ENCODE data around the gene SLC35F5. TPM values are rescaled to one million over a fixed set of nuclear protein-coding genes. Genes with fewer than 3 reads are reported as not detected.
A peak's percentile ranks its signal among the peaks of the same experiment; 100 is the strongest.
"Not testable (repeated sequence)": the region's sequence is repeated elsewhere in the genome, so short reads cannot be mapped to it uniquely, and the experiment has no call there.

Gene SLC35F5
- polyA plus RNA-seq, 3 donors from 2014 or later, result 10.4 to 11.9 (median 10.5) TPM

GRCh38 chr2:113724010-113724409 is 32.4 kb downstream of the SLC35F5 start:
- Mint-ChIP-seq H3K36me3 (peaks cover 16 to 35% (median 20%) of the 10 kb centered on the region in 3 donors), H3K27ac (peak overlapping the region in 5 of 6 donors; percentile 13 to 81 (median 68)), H3K4me3 (peak overlapping the region in 1 of 5 donors; percentile 2)

DNA sequence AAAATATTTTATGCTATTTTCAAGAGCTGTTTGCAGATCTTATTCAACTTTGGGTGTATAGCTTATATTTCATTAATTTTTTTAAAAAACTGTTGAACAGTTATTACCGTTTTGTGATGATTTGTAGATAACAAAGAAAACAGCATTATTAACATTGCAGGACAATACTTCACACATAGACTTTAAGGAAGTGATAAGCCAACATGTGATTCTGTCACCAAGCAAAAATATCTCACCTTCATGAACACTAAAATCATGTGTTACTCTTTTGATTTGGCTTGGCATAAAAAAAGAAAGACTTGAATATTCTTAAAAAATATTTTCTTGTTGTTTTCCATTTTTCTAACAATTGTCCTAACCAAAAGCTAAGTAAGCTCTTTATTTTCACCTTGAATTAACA is 33.0 kb downstream of the SLC35F5 start:
- no peak for DNase-seq
- Mint-ChIP-seq H3K9me3 (no peaks in the 10 kb centered on the region), H3K27me3 (ENCODE audit: low read depth in 3 of 3) (peaks cover 0 to 3% (median 0%) of the 10 kb centered on the region in 3 donors), H3K4me3 (peak overlapping the region in 1 of 5 donors; percentile 2), H3K4me1 (peaks cover 14 to 21% of the 10 kb centered on the region in 2 donors), H3K27ac (peak overlapping the region in 5 of 6 donors; percentile 13 to 76 (median 51)), H3K36me3 (peaks cover 14 to 35% (median 22%) of the 10 kb centered on the region in 3 donors)

More at GRCh38 chr2:113724010-113724409, 32.4 kb downstream of the SLC35F5 start:
- peaks cover 14 to 21% of the 10 kb centered on the region in 2 donors for H3K4me1 Mint-ChIP-seq
- no peaks in the 10 kb centered on the region for H3K9me3 Mint-ChIP-seq
- H3K27me3 Mint-ChIP-seq (ENCODE audit: low read depth in 3 of 3), result peaks cover 0 to 3% (median 0%) of the 10 kb centered on the region in 3 donors
- no peak for DNase-seq

- Mint-ChIP-seq H3K9me3 (no peaks in the 10 kb centered on the region), H3K4me3 (no peak overlapping the region), H3K27me3 (ENCODE audit: low read depth in 3 of 3) (no peaks in the 10 kb centered on the region), H3K36me3 (peaks cover 12 to 38% (median 18%) of the 10 kb centered on the region in 3 donors), H3K27ac (no peak overlapping the region), H3K4me1 (peaks cover 14 to 21% of the 10 kb centered on the region in 2 donors)
- DNase-seq, result no peak
These were observed 36.3 kb downstream of the SLC35F5 start for GRCh38 chr2:113720167-113720566.

GRCh38 chr2:113716291-113716690 is 40.2 kb downstream of the SLC35F5 start:
- no peaks in the 10 kb centered on the region for H3K27me3 Mint-ChIP-seq (ENCODE audit: low read depth in 3 of 3)
- no peak for DNase-seq
- no peaks in the 10 kb centered on the region for H3K4me1 Mint-ChIP-seq
- H3K4me3 Mint-ChIP-seq, result no peak overlapping the region
- H3K9me3 Mint-ChIP-seq, result no peaks in the 10 kb centered on the region
- peaks cover 14 to 34% (median 21%) of the 10 kb centered on the region in 3 donors for H3K36me3 Mint-ChIP-seq
- H3K27ac Mint-ChIP-seq, result peak overlapping the region in 1 of 6 donors; percentile 41

GRCh38 chr2:113712941-113713340 is 43.5 kb downstream of the SLC35F5 start:
- Mint-ChIP-seq H3K4me1 (no peaks in the 10 kb centered on the region), H3K27ac (no peak overlapping the region), H3K27me3 (ENCODE audit: low read depth in 3 of 3) (no peaks in the 10 kb centered on the region), H3K4me3 (no peak overlapping the region), H3K9me3 (no peaks in the 10 kb centered on the region), H3K36me3 (peaks cover 14 to 24% (median 16%) of the 10 kb centered on the region in 3 donors)
- DNase-seq, result no peak

DNA sequence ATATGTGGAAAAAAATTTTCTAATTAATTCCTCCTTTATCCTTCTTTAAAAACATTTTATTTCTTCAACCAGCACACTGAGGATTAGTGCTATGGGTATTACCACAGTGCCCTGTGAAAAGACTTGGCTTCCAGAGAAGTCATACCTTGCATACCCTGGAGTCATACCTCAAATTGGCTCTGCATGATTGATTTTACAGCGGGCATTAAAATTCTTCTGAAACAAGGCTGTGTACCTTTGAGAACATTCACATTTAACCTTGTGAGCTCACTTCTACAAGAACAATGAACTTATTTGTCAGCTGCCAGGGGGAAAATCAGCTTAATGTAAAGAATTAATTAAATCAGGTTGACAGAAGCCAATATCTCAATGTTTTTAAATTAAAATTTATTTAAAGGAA is 44.6 kb downstream of the SLC35F5 start:
- no peaks in the 10 kb centered on the region for H3K9me3 Mint-ChIP-seq
- H3K36me3 Mint-ChIP-seq, result peaks cover 13 to 20% (median 14%) of the 10 kb centered on the region in 3 donors
- no peaks in the 10 kb centered on the region for H3K27me3 Mint-ChIP-seq (ENCODE audit: low read depth in 3 of 3)
- no peak overlapping the region for H3K27ac Mint-ChIP-seq
- DNase-seq, result no peak
- H3K4me3 Mint-ChIP-seq, result no peak overlapping the region
- H3K4me1 Mint-ChIP-seq, result no peaks in the 10 kb centered on the region

DNA sequence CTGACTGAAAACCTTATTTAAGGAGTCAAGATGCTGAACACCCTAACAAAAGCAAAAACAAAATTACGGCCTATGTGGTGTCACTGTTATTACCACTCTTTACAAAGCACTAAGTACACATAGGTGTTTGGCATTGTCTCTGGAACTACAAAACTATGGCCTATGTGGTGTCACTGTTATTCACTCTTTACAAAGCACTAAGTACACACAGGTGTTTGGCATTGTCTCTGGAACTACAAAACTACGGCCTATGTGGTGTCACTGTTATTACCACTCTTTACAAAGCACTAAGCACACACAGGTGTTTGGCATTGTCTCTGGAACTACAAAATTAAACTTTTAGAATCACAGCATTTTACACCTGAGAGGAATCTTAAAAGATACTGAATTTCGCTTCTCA is 47.4 kb downstream of the SLC35F5 start:
- no peaks in the 10 kb centered on the region for H3K27me3 Mint-ChIP-seq (ENCODE audit: low read depth in 3 of 3)
- peaks cover 6 to 13% (median 7%) of the 10 kb centered on the region in 3 donors for H3K36me3 Mint-ChIP-seq
- no peak overlapping the region for H3K4me3 Mint-ChIP-seq
- DNase-seq, result no peak
- no peaks in the 10 kb centered on the region for H3K9me3 Mint-ChIP-seq
- no peaks in the 10 kb centered on the region for H3K4me1 Mint-ChIP-seq
- no peak overlapping the region for H3K27ac Mint-ChIP-seq

- no peak overlapping the region for H3K4me3 Mint-ChIP-seq
- no peaks in the 10 kb centered on the region for H3K9me3 Mint-ChIP-seq
- no peak overlapping the region for H3K27ac Mint-ChIP-seq
- H3K27me3 Mint-ChIP-seq (ENCODE audit: low read depth in 3 of 3), result peaks cover 0 to 1% (median 0%) of the 10 kb centered on the region in 3 donors
- DNase-seq, result no peak
- no peaks in the 10 kb centered on the region for H3K4me1 Mint-ChIP-seq
- peaks cover 0 to 11% (median 3%) of the 10 kb centered on the region in 3 donors for H3K36me3 Mint-ChIP-seq
These were observed 49.3 kb downstream of the SLC35F5 start for GRCh38 chr2:113707106-113707505.

GRCh38 chr2:113705982-113706523 is 50.4 kb downstream of the SLC35F5 start:
- H3K27me3 Mint-ChIP-seq (ENCODE audit: low read depth in 3 of 3), result peaks cover 0 to 1% (median 0%) of the 10 kb centered on the region in 3 donors
- H3K9me3 Mint-ChIP-seq, result no peaks in the 10 kb centered on the region
- H3K36me3 Mint-ChIP-seq, result peaks cover 0 to 8% (median 0%) of the 10 kb centered on the region in 3 donors
- no peak for DNase-seq
- no peak overlapping the region for H3K27ac Mint-ChIP-seq
- no peaks in the 10 kb centered on the region for H3K4me1 Mint-ChIP-seq
- no peak overlapping the region for H3K4me3 Mint-ChIP-seq

GRCh38 chr2:113704300-113704993 is 52.0 kb downstream of the SLC35F5 start:
- not testable (repeated sequence) for H3K9me3 Mint-ChIP-seq; H3K27ac Mint-ChIP-seq; H3K27me3 Mint-ChIP-seq (ENCODE audit: low read depth in 3 of 3); H3K36me3 Mint-ChIP-seq; H3K4me3 Mint-ChIP-seq; DNase-seq
- peaks cover 8 to 12% of the 10 kb centered on the region in 2 donors for H3K4me1 Mint-ChIP-seq

- peaks cover 0 to 3% (median 3%) of the 10 kb centered on the region in 3 donors for H3K27me3 Mint-ChIP-seq (ENCODE audit: low read depth in 3 of 3)
- peak overlapping the region in 1 of 6 donors; percentile 32 for H3K27ac Mint-ChIP-seq
- no peak for DNase-seq
- no peaks in the 10 kb centered on the region for H3K9me3 Mint-ChIP-seq
- H3K4me1 Mint-ChIP-seq, result peaks cover 12% of the 10 kb centered on the region in 2 donors
- peaks cover 0 to 8% (median 0%) of the 10 kb centered on the region in 3 donors for H3K36me3 Mint-ChIP-seq
- H3K4me3 Mint-ChIP-seq, result no peak overlapping the region
These were observed 52.8 kb downstream of the SLC35F5 start for GRCh38 chr2:113703386-113704299.

DNA sequence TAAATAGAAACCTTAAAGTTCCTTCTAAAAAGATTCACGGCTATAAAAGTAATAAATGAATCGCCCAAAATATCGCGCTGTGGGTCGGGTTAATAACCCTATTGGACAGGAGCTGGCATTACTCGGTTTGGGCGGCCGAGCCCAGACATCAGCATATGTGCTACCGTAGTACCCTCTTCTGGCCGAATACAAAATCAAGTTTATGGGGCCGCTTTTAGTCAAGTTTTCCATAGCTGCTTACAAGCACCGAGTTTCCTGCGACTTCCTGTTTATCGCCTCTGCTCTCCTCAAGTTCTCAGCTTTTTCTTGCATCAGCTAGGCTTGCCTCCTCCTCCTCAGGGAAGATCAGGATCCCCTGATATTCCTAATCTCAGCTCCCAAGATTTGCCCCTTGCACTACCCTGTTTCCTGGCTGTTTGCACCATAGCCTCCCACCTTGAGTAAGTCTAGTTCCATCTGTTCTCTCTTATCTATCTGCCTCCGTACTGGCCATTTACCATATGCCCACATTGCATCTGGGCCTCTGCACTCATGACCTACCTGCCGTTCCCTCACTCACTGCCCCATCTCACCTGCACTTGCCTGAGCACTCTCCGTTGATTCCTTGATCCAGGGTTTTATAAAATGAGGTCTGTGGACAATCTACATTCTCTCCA is 56.1 kb downstream of the SLC35F5 start:
- DNase-seq, result peak; percentile 35 to 64 (median 44)
- Mint-ChIP-seq H3K27ac (peak overlapping the region in 2 of 6 donors; percentile 73 to 81), H3K27me3 (ENCODE audit: low read depth in 3 of 3) (peaks cover 0 to 5% (median 3%) of the 10 kb centered on the region in 3 donors), H3K4me1 (peaks cover 12% of the 10 kb centered on the region in 2 donors), H3K4me3 (peak overlapping the region; percentile 7 to 80 (median 36)), H3K36me3 (peaks cover 0 to 4% (median 0%) of the 10 kb centered on the region in 3 donors), H3K9me3 (no peaks in the 10 kb centered on the region)

DNA sequence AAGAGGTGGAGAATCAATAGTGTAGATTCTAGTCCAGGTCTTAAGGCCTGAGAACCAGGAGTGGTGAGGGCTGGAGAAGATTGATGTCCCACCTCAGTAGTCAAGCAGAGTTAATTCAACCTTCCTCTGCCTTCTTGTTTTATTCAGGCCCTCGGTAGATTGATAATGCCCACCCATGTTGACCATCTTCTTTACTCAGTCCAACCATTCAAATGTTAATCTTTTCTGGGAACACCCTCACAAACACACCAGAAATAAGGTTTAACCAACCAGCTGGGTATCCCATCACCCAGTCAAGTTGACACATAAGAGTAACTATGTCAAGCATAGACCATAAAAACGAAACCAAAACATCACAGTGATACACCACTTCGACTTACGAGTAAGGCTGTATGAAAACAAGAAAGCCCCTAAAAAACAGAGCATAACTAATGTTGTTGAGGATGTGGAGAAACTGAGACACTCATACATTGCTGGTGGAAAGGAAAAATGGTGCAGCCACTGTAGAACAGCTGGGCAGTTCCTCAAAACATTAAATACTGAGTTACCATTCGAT is 57.5 kb downstream of the SLC35F5 start:
- DNase-seq, result no peak
- H3K4me3 Mint-ChIP-seq, result peak overlapping the region in 4 of 5 donors; percentile 1 to 80 (median 8)
- peaks cover 20 to 23% of the 10 kb centered on the region in 2 donors for H3K4me1 Mint-ChIP-seq
- peaks cover under 1 to 11% (median 3%) of the 10 kb centered on the region in 3 donors for H3K27me3 Mint-ChIP-seq (ENCODE audit: low read depth in 3 of 3)
- peak overlapping the region in 3 of 6 donors; percentile 1 to 65 (median 63) for H3K27ac Mint-ChIP-seq
- H3K9me3 Mint-ChIP-seq, result no peaks in the 10 kb centered on the region
- peaks cover 0 to 4% (median 0%) of the 10 kb centered on the region in 3 donors for H3K36me3 Mint-ChIP-seq

Data from immature natural killer cell (primary cell).